AG09309 (cell line): ENCODE measurements around the gene FBXL19.

ENCODE experiments used
- DNase-seq: peaks from one replicate; pipeline ENCODE4 v3.0.0-alpha.2; 2010; ENCODE audit warnings: low read depth
- H3K4me3 ChIP-seq: 2 replicates; pipeline ENCODE4 v1.5.1; 2011; ENCODE audit warnings: mild to moderate bottlenecking, low read depth, low read length, moderate library complexity; ENCODE audit not compliant: control insufficient read depth
- CTCF ChIP-seq: IDR thresholded peaks from 2 replicates; pipeline ENCODE4 v1.5.1; 2011; ENCODE audit warnings: mild to moderate bottlenecking, low read depth, low read length, inconsistent platforms; ENCODE audit not compliant: insufficient read depth, control insufficient read depth; ENCODE audit errors: missing control alignments

Gene FBXL19

GRCh38 chr16:30882429-30883310 lies 40.7 kb upstream of the FBXL19 start:
- no peak overlapping the region for H3K4me3 ChIP-seq
- TF ChIP-seq CTCF: no peak
- DNase-seq: no peak

DNA sequence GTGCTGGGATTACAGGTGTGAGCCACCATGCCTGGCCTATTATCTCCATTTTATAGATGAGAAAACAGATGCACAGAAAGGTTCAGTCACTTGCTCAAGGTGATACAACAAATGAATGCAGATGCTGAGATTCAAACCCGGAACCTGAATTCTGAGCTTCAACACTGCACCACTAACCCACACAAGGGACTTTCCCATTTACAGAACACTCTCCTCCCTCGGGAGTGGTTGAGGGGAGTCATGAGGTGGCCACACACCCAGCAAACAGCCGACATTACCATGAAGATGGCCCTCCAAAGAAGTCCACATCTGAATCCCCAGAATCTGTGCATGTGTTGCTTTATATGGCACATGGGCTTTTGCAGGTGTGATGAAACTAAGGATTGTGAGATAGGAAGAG lies 38.6 kb upstream of the FBXL19 start:
- no peak for DNase-seq
- no peak for TF ChIP-seq CTCF
- no peak overlapping the region for H3K4me3 ChIP-seq

DNA sequence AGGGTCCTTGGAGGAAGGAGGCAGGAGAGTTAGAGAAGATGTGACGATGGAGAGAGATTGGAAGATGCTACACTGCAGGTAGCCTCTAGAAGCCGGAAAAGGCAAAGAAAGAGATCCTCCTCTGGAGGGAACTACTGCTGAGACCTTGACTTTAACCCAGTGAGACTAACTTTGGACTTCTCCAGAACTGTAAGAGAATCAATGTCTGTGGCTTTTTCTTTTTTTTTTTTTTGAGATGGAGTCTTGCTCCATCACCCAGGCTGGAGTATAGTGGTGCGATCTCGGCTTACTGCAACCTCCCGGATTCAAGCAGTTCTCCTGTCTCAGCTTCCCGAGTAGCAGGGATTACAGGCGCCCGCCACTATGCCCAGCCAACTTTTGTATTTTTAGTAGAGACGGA lies 38.2 kb upstream of the FBXL19 start:
- no peak for DNase-seq
- TF ChIP-seq CTCF: no peak
- H3K4me3 ChIP-seq: no peak overlapping the region

- TF ChIP-seq CTCF: no peak
- no peak overlapping the region for H3K4me3 ChIP-seq
- DNase-seq: no peak
Measured at GRCh38 chr16:30886145-30886544, 37.2 kb upstream of the FBXL19 start.

- no peak for DNase-seq
- H3K4me3 ChIP-seq: no peak overlapping the region
- TF ChIP-seq CTCF: no peak
Measured at GRCh38 chr16:30887927-30888326, 35.4 kb upstream of the FBXL19 start.

DNA sequence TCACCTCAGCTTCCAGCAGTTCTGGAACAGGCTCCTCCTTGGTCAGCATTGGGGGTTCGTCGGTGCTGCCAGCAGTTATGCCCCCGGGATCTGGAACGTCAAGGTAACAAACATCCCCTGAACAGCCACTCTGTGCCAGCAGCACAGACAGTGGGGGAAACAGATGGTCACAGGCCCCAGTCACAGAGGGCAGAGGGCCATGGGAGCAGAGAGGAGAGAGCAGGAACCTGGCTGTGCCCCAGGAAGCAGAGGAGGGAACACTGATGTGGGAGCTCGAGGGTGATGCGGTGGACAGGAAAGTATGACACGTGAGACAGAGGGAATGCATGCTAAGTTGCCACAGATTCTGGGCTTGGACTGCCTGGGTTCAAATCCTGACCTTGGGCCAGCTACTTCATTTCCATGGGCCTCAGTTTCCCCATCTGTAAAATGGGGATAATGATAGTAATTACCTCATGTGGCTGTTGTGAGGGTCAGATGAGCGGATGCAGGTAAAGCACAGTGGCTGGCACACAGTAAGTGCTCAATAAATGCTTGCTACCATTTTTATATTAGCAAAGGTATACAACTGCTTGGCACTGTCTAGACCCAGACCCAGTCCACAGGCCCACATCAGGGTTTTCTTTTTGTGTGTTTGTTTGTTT lies 34.4 kb upstream of the FBXL19 start:
- no peak for DNase-seq
- no peak overlapping the region for H3K4me3 ChIP-seq
- no peak for TF ChIP-seq CTCF
